GM21529 (cell line): ENCODE measurements around the gene FRAT2.

Source experiments
- ATAC-seq: cut with Tn5 transposase; IDR thresholded peaks from one replicate; pipeline ENCODE4 v1.9.1; 2021; ENCODE audit not compliant: unreplicated experiment

Gene FRAT2, protein sequence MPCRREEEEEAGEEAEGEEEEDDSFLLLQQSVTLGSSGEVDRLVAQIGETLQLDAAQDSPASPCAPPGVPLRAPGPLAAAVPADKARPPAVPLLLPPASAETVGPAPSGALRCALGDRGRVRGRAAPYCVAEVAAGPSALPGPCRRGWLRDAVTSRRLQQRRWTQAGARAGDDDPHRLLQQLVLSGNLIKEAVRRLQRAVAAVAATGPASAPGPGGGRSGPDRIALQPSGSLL

DNA sequence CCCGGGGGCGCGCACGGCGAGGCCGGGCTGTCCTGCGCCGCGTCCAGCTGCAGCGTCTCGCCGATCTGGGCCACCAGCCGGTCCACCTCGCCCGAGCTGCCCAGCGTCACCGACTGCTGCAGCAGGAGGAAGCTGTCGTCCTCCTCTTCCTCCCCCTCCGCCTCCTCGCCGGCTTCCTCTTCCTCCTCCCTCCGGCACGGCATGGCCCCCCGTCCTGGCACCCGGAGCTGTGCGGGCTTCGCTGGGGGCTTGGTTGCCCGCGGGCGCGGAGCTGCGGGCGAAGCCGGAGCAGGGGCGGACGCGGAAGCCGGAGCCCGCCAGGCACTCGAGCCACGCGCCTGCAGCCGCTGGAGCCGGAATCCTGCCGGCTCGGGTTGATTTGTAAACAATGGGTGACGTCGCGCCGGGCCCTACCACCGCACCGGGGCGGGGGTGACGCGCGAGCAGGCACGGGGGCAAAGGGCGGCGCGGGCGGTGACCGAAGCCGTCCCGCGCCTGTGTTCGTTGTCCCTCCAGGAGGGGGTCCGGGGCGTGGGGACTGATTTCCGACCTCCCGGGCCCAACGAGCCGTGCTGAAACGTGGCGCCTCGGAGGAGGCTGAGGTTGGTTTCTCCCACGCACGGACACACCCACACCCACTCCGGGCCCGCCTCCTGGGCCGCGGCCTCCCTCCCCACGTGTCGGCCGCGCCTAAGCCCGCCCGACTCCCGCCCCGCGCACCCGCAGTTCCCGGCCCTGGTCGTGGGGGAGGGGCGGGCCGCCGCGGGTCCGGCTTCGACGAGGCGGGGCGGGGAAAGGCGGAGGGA, at the start of gene FRAT2:
TSS of gene FRAT2 (minus strand) at position 360 of the 806 bp plus-strand sequence. CDS start at position 203, 157 bp downstream.
- peak; percentile 83 for ATAC-seq

DNA sequence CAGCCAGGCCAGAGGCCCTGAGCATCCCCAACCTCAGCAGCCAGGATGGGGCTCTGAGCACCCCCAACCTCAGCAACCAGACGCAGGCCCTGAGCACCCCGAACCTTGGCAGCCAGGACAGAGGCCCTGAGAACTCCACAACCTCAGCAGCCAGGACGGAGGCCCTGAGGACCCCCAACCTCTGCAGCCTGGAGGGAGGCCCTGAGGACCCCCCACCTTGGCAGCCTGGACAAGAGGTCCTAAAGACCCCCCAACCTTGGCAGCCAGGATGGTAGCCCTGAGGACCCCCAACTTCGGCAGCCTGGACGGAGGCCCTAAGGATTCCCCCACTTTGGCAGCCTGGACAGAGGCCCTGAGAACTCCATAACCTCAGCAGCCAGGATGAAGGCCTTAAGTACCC, 49.6 kb upstream of the FRAT2 start:
- no peak for ATAC-seq

DNA sequence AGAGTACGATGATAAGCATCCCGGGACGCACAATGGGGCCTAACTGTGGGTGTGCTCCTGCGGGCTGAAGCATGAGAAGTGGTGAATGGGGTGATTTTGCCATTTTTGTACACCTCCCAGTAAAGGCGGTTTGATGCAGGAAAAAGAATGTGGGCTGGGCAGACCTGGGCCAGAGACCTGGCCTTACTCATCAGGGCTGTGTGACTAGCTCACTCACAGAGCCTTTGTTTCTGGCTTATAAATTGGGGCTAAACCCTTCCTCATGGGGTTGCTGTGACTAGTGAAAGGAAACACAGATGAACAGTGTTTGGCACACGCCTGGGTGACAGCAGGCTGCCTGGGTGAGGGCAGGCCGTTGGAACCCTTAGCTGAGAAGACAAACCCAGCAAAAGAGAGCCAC, 48.6 kb upstream of the FRAT2 start:
- ATAC-seq: no peak

DNA sequence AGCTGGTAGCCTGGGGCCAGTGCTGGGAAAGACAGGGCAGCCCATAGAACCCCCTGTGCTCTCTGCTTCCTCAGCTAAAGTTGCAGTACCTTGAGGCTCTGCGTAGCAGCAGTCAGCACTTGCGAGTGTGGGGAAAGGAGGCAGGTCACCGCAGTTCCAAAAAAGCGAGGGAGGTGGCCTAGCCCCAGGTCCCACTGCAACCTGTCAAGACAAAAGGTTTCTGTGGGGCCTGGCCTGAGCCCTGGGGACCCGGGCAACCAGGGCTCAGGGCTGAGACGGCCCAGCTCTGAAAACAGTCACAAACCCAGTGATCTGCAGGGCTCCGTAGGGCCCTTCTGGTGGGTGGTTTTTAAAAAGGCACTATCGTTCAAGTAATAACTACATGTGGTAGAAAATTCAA, 47.1 kb upstream of the FRAT2 start:
- ATAC-seq: no peak

DNA sequence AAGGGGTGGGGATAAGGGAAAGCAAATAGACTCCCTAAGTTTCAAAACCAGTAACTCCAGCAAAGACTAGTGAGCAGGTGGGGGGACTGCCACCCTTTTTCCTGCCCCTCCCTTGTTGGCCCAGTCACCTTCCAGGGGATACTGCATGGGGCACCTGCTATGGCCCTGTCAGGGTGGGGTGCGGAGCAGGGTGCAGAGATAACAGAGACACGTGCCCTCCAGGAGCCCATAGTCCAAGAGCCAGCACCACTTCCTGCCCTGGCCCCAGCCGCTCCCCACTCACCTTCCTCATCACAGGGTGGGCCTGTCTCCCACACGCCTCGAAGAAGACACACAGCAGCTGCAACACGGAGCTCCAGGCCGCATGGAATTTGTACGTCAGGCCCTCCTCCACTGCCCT, 46.0 kb upstream of the FRAT2 start:
- ATAC-seq: no peak

DNA sequence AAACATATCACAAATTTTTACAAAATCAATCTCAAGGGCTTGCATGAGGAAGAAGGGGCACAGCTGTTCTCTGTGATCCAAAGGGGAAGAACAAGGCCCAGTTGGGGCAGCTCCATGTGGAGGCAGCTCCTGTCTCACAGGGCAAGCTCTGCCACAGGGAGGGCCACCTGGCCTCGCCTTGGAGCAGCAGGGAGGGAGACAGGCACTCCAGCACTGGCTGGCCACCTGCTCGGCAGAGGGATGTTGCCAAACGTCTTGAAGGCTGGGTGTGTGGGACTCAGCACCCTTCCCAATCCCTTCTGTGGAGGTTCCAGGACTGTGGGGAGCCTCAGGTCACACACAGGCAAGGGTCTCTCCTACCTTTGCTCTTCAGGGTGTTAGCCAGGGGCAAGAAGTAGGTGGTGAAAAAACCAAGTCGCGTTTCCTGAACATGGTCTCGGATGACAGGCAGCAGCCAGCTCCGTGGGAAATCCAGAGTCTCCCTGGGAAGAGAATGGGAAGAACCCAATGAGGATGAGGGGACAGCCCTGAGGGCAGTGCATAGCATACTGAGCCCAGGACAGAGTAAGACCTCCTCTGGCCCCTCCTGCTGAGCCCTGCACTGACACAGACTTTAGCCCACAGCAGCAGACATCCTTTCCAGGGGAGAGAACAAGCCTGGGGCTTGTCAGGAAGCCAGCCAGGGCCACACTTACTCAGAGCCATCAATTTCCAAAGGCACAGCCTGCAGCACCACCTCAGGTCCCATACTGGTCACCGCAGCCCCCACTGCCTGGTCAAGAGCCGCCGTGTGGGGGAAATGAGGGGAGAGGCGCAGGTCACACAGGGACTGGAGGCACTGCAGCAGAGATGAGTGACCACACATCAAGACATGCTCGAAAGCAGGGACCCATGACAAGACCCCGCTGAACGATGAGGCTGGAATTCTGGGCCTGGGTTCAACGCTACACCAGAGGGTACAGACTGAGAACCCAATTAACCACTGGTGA, 44.7 kb upstream of the FRAT2 start:
- no peak for ATAC-seq

DNA sequence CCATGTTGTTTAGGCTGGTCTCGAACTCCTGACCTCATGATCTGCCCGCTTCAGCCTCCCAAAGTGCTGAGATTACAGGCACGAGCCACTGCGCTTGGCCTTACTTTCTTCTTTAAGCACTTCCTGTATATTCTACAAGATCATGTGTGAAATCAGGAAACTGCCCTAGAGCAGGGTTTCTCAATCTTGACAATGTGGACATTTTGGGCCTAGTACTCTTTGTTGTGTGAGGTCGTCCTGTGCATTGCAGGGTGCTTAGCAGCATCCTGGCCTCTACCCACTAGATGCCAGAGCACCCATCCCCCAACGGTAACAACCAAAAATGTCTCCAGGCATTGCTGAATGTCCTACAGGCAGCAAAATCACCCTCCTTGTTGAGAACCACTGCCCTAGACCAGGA, 41.9 kb upstream of the FRAT2 start:
- ATAC-seq: no peak

DNA sequence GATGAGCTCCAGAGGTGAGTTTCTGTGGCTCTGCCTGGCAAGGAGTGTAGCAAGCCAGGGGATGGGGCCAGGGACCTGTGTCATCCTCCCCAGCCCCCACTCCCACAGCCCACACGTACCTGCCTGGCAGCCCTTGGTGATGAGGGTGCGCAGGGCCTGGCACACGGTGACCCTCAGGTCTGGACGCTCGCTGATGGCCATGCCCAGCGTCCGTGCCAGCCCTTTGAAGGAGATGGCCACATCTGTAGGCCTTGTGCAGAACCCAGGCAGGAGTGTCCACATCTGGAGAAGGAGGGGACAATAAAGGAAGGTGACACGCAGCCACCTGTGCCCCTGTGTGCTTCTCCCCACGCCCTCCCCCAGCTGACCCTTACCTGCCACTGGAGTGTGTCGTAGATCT, 38.9 kb upstream of the FRAT2 start:
- ATAC-seq: no peak

DNA sequence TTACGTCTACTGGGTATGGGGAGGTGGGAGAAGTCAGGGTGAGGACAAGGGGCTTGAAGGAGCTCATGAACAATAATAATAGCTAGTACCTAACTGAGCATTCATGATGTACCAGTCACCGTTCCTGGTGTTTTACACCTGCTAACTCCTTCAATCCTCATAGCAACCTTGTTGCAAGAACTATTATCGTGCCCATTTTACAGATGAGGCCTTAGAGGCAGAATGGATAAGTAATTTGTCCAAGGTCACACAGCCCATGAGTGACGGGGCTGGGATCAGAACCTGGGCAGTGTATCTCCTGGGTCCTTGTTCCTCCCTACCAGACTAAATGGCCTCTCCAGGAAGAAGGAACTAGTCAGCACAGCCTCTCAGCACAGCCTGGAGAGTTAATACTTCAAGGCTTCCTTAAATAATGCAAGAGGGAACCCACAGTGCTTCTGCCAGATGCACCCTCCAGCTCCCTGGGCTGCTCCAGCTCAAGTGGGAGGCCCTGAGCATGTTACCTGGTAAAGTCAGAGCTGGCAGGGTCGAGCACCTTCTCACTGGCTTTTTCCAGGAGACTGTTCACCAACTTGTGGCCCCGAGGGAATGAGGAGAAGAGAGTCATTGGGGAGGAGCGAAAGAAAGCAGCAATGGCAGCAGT, 37.8 kb upstream of the FRAT2 start:
- no peak for ATAC-seq

DNA sequence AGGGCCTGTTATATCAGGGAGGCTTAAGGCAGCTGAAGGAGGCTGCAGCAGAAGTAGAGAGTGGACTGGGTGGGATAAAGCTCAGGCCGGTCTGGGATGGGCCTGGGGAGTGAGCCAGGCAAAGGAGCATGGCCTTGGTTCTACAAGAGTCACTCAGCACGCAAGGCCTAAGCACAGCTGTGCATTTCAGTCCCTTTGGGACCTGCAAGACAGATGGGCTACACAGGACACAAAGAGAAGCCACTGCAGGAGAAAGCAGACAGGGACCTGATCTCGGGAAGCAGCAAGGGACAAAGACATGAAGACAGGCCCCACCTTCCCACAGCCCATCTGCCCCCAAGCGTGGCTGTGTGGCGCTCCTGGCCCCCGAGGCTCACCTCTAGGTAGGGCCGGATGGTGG, 37.2 kb upstream of the FRAT2 start:
- no peak for ATAC-seq

DNA sequence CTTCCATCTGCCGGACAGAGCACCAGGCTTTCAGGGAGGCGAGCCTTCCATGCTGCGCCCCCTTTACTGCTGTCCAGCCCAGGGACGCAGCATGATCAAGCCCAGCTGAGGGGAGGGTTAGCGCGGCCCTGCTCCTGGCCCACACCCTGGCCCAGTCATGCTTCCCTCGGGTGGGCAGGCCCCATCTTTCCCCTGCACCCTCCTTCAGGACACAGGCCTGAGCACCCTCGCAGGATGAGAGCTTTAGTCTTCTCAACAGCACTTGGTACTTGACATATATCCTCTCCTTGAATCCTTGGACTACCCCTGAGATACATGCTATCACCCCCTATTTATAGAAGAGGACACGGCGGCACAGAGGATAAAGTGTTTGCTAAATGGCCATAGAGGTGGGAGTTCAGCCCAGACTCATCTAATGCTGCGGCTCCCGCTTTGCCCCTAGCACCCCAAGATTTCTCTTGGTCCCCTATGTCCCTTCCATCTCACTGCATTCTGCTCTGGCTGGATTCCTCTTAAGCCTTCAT, 32.7 kb upstream of the FRAT2 start:
- no peak for ATAC-seq

DNA sequence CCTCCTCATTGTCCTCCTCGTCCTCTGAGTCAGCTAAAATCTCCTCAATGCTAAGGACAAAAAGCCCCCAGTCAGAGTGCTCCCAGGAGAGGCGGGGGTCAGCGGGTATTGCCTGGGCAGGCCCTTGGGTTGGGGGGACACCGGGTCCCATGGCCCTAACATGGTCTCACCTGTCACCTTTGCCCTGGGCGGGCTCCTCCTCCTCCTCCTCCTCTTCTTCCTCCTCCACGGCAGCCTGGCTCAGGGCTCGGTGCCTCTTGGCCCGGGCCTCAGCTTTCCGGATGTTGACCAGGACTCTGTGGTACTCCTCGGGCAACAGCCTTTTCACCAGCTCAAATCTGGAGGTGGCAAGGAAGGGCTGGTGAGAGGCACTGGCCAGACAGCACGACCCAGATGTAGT, 32.0 kb upstream of the FRAT2 start:
- no peak for ATAC-seq

DNA sequence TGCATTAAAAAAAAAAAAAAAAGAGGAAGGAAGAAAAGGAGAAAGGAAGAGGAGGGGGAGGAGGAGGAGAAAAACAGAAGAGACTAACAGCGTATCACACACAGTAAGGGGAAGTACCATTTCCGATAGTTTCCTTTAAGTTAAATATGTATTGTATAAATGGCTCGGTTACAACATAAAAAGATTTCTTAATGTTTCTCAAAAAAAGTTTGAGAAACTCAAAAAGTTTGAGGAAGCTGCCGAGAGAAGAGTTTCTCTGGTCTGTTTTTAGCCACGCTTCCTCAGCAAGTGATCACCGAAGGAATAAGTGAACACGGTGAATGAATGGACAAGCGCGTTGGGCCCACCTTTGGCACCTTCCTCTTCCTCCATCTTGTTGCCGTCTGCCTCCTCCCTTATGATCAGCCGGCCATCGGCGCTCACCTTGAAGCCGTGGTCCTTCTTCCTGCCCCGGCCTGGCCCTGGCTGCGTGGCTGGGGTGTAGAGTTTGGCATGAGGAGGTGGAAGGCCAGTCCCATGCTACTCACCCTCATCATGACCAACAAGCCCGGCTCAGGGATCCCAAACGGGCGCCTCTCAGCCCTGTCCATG, 31.3 kb upstream of the FRAT2 start:
- ATAC-seq: no peak

DNA sequence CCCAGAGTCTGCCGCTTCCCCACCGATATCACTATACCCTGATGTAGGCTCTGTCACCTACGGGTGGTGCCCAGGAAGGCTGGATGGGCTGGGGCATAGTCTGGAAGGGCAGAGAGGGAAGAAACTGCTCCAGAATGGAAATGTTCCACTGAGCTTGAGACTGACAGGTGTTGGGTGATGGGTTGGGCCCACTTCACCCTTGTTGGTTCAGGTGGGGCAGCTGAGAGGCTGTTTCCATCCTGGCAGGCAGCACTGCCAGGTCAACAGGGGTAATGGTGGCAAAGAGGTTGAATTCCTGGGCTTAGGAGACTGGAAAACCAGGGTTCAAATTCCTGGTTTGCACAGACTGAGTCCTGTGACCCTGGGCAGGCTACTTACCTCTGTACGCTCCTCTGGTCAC, 28.5 kb upstream of the FRAT2 start:
- no peak for ATAC-seq

DNA sequence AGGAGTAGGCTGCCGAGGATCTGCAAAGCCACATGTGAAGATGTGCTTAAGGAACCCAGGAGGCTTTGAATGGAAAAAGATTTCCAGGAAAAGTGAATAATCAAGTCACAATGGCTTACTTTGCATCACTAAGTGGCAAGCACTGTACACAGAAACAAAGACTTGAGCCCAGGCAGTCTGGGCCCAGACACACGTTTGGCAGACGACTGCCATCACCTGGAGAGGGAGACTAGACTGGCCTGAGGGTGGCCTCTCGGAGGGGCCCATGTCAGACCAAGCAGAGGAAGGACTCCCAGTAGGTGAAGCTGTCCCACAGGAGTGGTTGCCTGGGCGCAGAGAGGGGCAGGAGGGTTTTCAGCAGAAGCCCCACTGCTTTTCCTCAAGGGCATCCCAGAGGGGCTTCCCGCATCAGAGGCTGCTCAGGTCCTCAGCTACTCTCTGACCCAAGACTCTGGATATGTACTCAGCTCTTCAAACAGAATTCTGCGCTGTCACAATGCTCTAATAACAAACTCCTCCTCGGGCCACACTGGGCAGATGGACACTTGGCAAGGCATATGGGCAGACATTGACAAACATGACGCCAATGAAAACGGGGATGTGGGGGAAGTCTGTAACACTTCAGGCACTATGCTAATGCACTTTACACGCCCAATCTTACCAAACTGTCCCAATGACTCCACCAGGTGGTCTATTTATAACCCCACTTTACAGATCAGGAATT, 27.9 kb upstream of the FRAT2 start:
- no peak for ATAC-seq

DNA sequence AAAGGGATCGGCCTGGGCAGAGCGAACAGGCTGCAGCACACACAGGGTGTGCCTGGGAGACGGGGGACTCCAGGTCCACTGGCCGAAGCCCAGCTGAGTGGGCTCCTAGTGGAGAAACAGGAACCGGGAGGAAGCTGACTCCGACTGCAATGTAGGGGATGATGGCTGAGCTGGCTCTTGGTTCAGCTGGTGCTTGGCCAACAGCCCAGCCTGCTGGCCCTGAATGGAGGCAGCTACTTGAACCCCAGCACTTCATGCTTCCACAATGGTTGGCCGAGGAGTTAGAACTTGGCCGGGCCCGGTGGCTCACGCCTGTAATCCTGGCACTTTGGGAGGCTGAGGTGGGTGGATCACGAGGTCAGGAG, 27.0 kb upstream of the FRAT2 start:
- ATAC-seq: no peak

DNA sequence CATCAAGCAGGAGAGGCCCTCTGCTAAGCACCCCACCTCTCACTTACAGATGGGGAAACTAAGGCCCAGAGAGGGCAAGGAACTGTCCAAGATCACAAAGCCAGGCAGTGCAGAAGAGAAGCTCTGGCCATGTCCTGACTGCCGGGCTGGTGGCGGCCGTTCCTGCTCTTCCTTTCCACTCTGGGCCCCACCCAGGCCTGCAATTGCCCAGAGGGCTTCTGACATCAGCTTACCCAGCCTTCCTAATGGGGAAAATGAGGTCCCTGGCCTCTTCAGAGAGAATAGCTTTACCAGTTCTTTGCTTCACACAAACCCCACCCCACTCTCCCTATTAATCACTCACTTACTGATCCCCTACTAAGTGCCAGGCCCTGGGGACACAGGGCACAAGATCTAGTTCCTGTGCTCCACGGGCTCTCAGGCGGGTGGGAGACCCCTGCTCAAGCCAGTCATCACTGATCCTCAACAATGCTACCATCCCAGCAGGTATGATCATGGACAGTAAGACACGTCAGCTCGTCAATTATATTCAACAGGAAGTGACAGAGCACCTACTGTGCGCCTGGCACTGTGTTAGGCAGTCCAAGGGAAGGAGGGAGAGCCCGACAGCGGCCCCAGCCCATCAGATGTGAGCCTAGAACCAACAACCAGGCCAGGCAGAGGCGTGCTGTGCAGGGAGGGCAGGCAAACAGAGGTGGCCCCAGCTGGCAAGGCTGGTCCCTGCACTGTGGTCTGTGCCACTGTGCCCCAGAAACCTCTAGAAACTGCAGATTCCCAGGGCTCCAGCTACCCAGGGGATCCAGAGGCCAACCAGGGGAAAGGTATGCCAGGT, 26.4 kb upstream of the FRAT2 start:
- no peak for ATAC-seq

DNA sequence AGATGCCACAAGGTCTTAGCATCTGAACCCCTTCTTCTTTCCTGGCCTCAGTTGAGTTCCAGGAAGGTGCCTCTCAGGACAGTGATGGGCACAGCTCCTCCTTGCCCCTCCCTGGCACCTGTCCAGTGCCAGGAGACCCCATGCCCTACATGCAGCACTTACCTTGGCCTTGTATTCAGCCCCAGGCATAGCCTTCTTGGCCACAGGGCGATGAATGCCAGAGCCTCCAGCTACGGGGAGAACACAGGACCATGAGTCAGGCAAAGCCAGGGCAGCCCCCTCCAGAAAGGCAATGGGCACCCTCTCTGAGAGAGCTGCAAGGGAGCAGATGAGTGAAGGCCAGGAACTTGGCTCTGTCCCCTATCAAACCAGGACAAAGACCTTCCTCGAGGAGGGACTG, 24.3 kb upstream of the FRAT2 start:
- ATAC-seq: no peak

DNA sequence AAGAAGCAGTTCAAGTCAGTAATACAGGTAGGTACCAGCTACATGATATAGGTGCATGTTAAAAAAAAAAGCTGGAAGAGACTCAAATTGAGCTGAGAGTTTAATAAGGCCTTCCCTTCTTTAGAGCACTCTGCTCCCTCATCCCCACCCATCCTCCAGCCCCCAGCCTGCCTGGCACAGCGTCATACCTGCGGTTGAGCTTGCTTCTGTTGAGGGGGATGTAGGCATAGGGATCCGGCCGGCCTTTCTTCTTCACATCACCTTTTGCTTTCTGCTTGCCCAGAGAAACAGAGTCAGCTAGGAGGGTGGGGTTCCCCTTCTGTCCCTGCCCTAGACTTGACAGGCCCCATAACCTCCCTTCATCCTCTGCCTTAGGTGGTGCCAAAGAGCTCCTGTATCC, 23.8 kb upstream of the FRAT2 start:
- no peak for ATAC-seq
